Left ventricle myocardium inferior (tissue), 1 donor: ENCODE data around the gene THOC7. TPM values are rescaled to one million over a fixed set of nuclear protein-coding genes. Genes with fewer than 3 reads are reported as not detected.

Experiments used
- DNase-seq: peaks from one replicate; pipeline ENCODE4 v3.0.0-alpha.2; 2020
- H3K27ac ChIP-seq: fragments of 200-600 bp; replicated peaks from 2 replicates; pipeline ENCODE4 v1.8.0; 2021
- H3K27me3 ChIP-seq: fragments of 200-600 bp; 2 replicates; pipeline ENCODE4 v1.8.0; 2021; ENCODE audit warnings: low read depth
- H3K36me3 ChIP-seq: fragments of 200-600 bp; 2 replicates; pipeline ENCODE4 v1.8.0; 2021
- H3K4me1 ChIP-seq: fragments of 200-600 bp; 2 replicates; pipeline ENCODE4 v1.8.0; 2021
- H3K4me3 ChIP-seq: fragments of 200-600 bp; 2 replicates; pipeline ENCODE4 v1.8.0; 2021; ENCODE audit warnings: mild to moderate bottlenecking, moderate library complexity
- H3K9me3 ChIP-seq: fragments of 200-600 bp; replicated peaks from 2 replicates; pipeline ENCODE4 v1.8.0; 2021
- intact Hi-C: fragments of 100-400 bp; cut with micrococcal nuclease; formaldehyde crosslinking; loops from one replicate; pipeline ENCODE4 v1.11.0; 2022
- total RNA-seq: library from RNA; stranded (reverse); fragmentation: NEBNext Ultra II Directional; extraction: Animal tissue kit (Norgen Biotek cat#: 25700); gene quantifications from one replicate; pipeline ENCODE4 v1.2.1, GENCODE V29; 2021
- TF ChIP-seq, protein P1 (sequence below): fragments of 200-600 bp; IDR thresholded peaks from 2 replicates; pipeline ENCODE4 v1.8.0; 2021; ENCODE audit warnings: antibody characterized with exemption, mild to moderate bottlenecking, borderline replicate concordance
- donor health status: DM: no; HTN: yes; CAD: no; lungs with severe emphysema.

The THOC7 gene
- total RNA-seq, 1 donor from 2014 or later = 79.4 TPM

DNA sequence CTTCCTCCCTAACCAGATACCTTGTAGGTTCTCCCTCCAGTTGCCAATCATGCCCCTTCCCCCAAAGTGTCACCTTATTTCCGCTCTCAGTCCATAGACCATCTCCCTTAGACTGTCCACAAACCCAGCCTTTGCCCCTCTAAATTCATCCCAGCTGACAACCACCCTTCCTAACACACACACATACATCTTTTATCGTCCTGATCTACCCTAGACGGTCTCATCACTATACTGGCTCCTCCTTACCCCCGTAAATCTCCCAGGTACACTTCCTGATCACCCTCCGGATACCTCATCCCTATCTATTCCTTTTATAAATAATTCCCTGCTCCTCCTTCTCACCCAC is 828 bp downstream of the THOC7 start:
- H3K4me3 ChIP-seq = peak overlapping the region; percentile 97
- H3K27ac ChIP-seq = peak overlapping the region; percentile 93
- H3K27me3 ChIP-seq = no peaks in the 10 kb centered on the region
- H3K9me3 ChIP-seq = no peaks in the 10 kb centered on the region
- no peak for DNase-seq
- peaks cover 31% of the 10 kb centered on the region for H3K4me1 ChIP-seq
- TF ChIP-seq, protein P1, sequence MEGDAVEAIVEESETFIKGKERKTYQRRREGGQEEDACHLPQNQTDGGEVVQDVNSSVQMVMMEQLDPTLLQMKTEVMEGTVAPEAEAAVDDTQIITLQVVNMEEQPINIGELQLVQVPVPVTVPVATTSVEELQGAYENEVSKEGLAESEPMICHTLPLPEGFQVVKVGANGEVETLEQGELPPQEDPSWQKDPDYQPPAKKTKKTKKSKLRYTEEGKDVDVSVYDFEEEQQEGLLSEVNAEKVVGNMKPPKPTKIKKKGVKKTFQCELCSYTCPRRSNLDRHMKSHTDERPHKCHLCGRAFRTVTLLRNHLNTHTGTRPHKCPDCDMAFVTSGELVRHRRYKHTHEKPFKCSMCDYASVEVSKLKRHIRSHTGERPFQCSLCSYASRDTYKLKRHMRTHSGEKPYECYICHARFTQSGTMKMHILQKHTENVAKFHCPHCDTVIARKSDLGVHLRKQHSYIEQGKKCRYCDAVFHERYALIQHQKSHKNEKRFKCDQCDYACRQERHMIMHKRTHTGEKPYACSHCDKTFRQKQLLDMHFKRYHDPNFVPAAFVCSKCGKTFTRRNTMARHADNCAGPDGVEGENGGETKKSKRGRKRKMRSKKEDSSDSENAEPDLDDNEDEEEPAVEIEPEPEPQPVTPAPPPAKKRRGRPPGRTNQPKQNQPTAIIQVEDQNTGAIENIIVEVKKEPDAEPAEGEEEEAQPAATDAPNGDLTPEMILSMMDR = no peak
- no peaks in the 10 kb centered on the region for H3K36me3 ChIP-seq
- intact Hi-C loops = no loop called here

- no peaks in the 10 kb centered on the region for H3K9me3 ChIP-seq
- no peak for DNase-seq
- H3K4me3 ChIP-seq = no peak overlapping the region
- TF ChIP-seq, protein P1 = no peak
- no peak overlapping the region for H3K27ac ChIP-seq
- no peaks in the 10 kb centered on the region for H3K27me3 ChIP-seq
- intact Hi-C loops = no loop called here
- H3K4me1 ChIP-seq = peaks cover 31% of the 10 kb centered on the region
- no peaks in the 10 kb centered on the region for H3K36me3 ChIP-seq
Observed at GRCh38 chr3:63861306-63861705, 2.3 kb downstream of the THOC7 start.

- Histone ChIP-seq H3K4me3 (no peak overlapping the region), H3K27ac (no peak overlapping the region), H3K9me3 (no peaks in the 10 kb centered on the region), H3K27me3 (no peaks in the 10 kb centered on the region), H3K36me3 (no peaks in the 10 kb centered on the region), H3K4me1 (peaks cover 31% of the 10 kb centered on the region)
- intact Hi-C loops = no loop called here
- TF ChIP-seq, protein P1 = no peak
- DNase-seq = no peak
Observed at GRCh38 chr3:63860776-63861175, 2.8 kb downstream of the THOC7 start.

DNA sequence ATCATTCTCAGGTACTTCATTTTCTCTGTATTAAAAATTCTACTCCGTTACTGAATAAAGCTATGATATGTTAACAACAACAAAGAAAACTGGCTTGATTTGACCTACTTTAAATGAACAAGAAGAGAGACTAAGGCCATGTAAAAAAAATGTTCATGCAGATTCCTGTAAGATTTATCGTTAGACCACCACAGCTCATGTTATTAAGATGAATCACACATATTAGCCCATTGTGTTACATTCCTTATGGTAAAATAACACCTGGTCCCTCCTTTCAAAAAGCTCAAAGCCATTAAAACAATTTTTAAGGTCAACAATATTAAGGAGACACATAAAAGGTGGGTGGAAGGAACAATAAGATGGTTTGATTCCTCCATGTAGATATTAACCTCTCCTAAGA is 6.3 kb downstream of the THOC7 start:
- TF ChIP-seq, protein P1 = no peak
- no peaks in the 10 kb centered on the region for H3K27me3 ChIP-seq
- H3K4me3 ChIP-seq = no peak overlapping the region
- DNase-seq = no peak
- no peaks in the 10 kb centered on the region for H3K9me3 ChIP-seq
- no peaks in the 10 kb centered on the region for H3K36me3 ChIP-seq
- intact Hi-C loops = no loop called here
- peaks cover 4% of the 10 kb centered on the region for H3K4me1 ChIP-seq
- no peak overlapping the region for H3K27ac ChIP-seq

DNA sequence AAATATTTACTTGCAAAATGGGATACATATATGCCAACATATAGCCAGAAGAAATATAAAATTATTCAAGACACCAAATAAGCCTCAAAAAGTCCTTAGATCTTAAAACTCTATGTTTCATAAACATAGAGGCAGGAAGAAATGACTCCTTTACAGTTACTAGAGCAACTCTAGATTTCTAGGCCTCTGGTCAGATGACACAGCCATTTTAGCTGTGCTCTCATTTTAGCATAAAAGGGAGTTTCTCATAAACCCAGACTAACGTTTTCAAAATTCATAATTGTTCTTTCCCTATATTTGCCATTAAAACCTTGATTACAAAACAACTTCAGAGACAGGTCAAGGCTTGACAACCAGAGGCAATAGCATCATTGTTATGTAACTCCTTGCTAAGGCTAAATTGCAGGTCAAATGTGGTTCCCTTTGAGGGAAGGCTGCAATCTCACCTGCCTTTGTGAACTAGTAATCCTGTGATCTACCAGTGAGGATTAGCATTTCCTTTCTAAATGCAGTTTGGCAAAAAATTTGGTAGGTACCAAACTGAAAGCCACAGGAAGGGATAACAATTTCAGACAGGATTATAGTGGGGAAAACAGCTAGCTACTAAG is 8.2 kb downstream of the THOC7 start:
- intact Hi-C loops = no loop called here
- no peak overlapping the region for H3K4me3 ChIP-seq
- H3K9me3 ChIP-seq = no peaks in the 10 kb centered on the region
- TF ChIP-seq, protein P1 = no peak
- H3K36me3 ChIP-seq = no peaks in the 10 kb centered on the region
- H3K27me3 ChIP-seq = no peaks in the 10 kb centered on the region
- H3K27ac ChIP-seq = no peak overlapping the region
- H3K4me1 ChIP-seq = no peaks in the 10 kb centered on the region
- no peak for DNase-seq
